Measurements from ENCODE around the gene GLRX. TPM values are rescaled to one million over a fixed set of nuclear protein-coding genes. Genes with fewer than 3 reads are reported as not detected.
"Not testable (repeated sequence)": the region's sequence is repeated elsewhere in the genome, so short reads cannot be mapped to it uniquely, and the experiment has no call there.

GLRX gene
- total and polyA plus RNA-seq, 2 of the 4 experiments (the other 2 are of a cell fraction): 142 to 193 TPM

- H2BK120ac ChIP-seq (ENCODE audit: low read depth, low read length); H2BK20ac ChIP-seq (ENCODE audit: low read depth, low read length); H3K4ac ChIP-seq (ENCODE audit: low read depth, low read length); BruUV-seq (replicated peaks); H3K4me2 ChIP-seq (ENCODE audit: low read depth, low read length); H2BK15ac ChIP-seq (ENCODE audit: low read depth, low read length); H4K20me1 ChIP-seq (ENCODE audit: insufficient read depth, low read length); in situ Hi-C loops (cut with MboI; ENCODE audit: low sequenced_read_pairs); intact Hi-C loops (cut with micrococcal nuclease); H3K4me3 ChIP-seq (ENCODE audit: insufficient read depth, low read depth, low read length); ATAC-seq (ENCODE audit: low read depth); H4K91ac ChIP-seq (ENCODE audit: insufficient read depth, low read depth, low read length); H2AK9ac ChIP-seq (replicated peaks; ENCODE audit: low read depth, low read length, poor library complexity); H3K27ac ChIP-seq (ENCODE audit: insufficient read depth, low read length); H2AFZ ChIP-seq (replicated peaks; ENCODE audit: low read length, poor library complexity); CTCF ChIA-PET; POLR2A ChIA-PET (ENCODE audit: unreplicated experiment); H4K5ac ChIP-seq (ENCODE audit: low read depth, low read length); H3K27me3 ChIP-seq (ENCODE audit: control insufficient read depth, insufficient read depth, low read length); H3K56ac ChIP-seq (ENCODE audit: extremely low read depth, insufficient read depth, low read length); H2BK5ac ChIP-seq (ENCODE audit: low read depth, low read length, poor library complexity, severe bottlenecking); H3K23ac ChIP-seq (ENCODE audit: low read depth, low read length); H3K18ac ChIP-seq (ENCODE audit: low read depth, low read length); H3K9me3 ChIP-seq (ENCODE audit: control insufficient read depth, insufficient read depth, low read length); H4K8ac ChIP-seq (ENCODE audit: low read depth in 2 of 2, low read length in 2 of 2); dilution Hi-C loops (cut with HindIII; ENCODE audit: low sequenced_read_pairs, unreplicated experiment); H3K9ac ChIP-seq (ENCODE audit: low read depth, low read length); H3K14ac ChIP-seq (replicated peaks; ENCODE audit: low read depth, low read length): not testable (repeated sequence)
- H3K9me1 ChIP-seq (ENCODE audit: insufficient read depth, low read length): peaks cover 13% of the 10 kb centered on the region
- peak; percentile 69 for DNase-seq
- no CpG with 5 or more reads among the region's 6 CpGs for WGBS, 2 experiments (ENCODE audit: extremely low coverage in 2 of 2, insufficient read length in 1 of 2)
- peak overlapping the region; percentile 43; the same call in 1 of the 2 replicates for H2AK5ac ChIP-seq (ENCODE audit: low read depth, low read length)
- H3K79me1 ChIP-seq (ENCODE audit: low read depth in 1 of 2, low read length in 2 of 2): peaks cover 12 to 36% of the 10 kb centered on the region in 2 experiments
- H3K4me1 ChIP-seq (ENCODE audit: control insufficient read depth, insufficient read depth, low read length): peaks cover 16% of the 10 kb centered on the region
- peaks cover 17% of the 10 kb centered on the region for H3K36me3 ChIP-seq (ENCODE audit: control insufficient read depth, insufficient read depth, low read length)
- TF ChIP-seq MXI1 (IDR thresholded peaks at IDR 0.05; ENCODE audit: borderline replicate concordance, low read depth, low read length): peak; percentile 50; the same call in 1 of the 2 replicates
Observed at GRCh38 chr5:95811126-95811423, 11.5 kb downstream of the GLRX start.
